Activated CD8-positive, alpha-beta T cell treated with anti-CD3 and anti-CD28 coated beads, Interleukin-2, amount 10 ng/mL, durations not matched to agents 7 days and 5 days (primary cell): ENCODE results near the gene ULBP1. TPM values are rescaled to one million over a fixed set of nuclear protein-coding genes. Genes with fewer than 3 reads are reported as not detected.
A peak's percentile ranks its signal among the peaks of the same experiment; 100 is the strongest.
"Not testable (repeated sequence)": the region's sequence is repeated elsewhere in the genome, so short reads cannot be mapped to it uniquely, and the experiment has no call there.

ENCODE experiments used
- ATAC-seq: fragments of 150-1000 bp; cut with Tn5 transposase; one replicate; pipeline ENCODE4 v1.10.0; 2021; ENCODE audit warnings: moderate library complexity
- CTCF ChIA-PET: fragments of 350-600 bp; sonication (Branson Sonifier 250); formaldehyde crosslinking; loops from one replicate; lab custom pipeline; 2021; ENCODE audit warnings: antibody characterized with exemption; lab: Charles Lee
- POLR2A ChIA-PET: fragments of 350-600 bp; sonication (Branson Sonifier 250); formaldehyde crosslinking; loops from one replicate; lab custom pipeline; 2021; ENCODE audit warnings: antibody characterized with exemption; lab: Charles Lee
- DNase-seq: peaks from one replicate; pipeline ENCODE4 v3.0.0-alpha.2; 2020
- H3K27ac Mint-ChIP-seq: one replicate; pipeline ENCODE4 v1.8.0; 2021; ENCODE audit warnings: mild to moderate bottlenecking, mixed read lengths
- H3K27me3 Mint-ChIP-seq: one replicate; pipeline ENCODE4 v1.8.0; 2021; ENCODE audit warnings: low read depth, mixed read lengths
- H3K36me3 Mint-ChIP-seq: one replicate; pipeline ENCODE4 v1.8.0; 2021; ENCODE audit warnings: low read depth, mixed read lengths
- H3K4me1 Mint-ChIP-seq: one replicate; pipeline ENCODE4 v1.8.0; 2021; ENCODE audit warnings: low read depth, mixed read lengths
- H3K4me3 Mint-ChIP-seq: one replicate; pipeline ENCODE4 v1.8.0; 2021; ENCODE audit warnings: mild to moderate bottlenecking, mixed read lengths
- H3K9me3 Mint-ChIP-seq: one replicate; pipeline ENCODE4 v1.8.0; 2022; ENCODE audit warnings: mixed read lengths; ENCODE audit not compliant: insufficient read depth
- total RNA-seq, 2 experiments: library from RNA; stranded (reverse); gene quantifications; one replicate each; pipeline ENCODE4 v1.2.3, GENCODE V29; 2021

The ULBP1 gene, protein sequence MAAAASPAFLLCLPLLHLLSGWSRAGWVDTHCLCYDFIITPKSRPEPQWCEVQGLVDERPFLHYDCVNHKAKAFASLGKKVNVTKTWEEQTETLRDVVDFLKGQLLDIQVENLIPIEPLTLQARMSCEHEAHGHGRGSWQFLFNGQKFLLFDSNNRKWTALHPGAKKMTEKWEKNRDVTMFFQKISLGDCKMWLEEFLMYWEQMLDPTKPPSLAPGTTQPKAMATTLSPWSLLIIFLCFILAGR
- under 1 TPM; 0.65 to 0.71 TPM for total RNA-seq

DNA sequence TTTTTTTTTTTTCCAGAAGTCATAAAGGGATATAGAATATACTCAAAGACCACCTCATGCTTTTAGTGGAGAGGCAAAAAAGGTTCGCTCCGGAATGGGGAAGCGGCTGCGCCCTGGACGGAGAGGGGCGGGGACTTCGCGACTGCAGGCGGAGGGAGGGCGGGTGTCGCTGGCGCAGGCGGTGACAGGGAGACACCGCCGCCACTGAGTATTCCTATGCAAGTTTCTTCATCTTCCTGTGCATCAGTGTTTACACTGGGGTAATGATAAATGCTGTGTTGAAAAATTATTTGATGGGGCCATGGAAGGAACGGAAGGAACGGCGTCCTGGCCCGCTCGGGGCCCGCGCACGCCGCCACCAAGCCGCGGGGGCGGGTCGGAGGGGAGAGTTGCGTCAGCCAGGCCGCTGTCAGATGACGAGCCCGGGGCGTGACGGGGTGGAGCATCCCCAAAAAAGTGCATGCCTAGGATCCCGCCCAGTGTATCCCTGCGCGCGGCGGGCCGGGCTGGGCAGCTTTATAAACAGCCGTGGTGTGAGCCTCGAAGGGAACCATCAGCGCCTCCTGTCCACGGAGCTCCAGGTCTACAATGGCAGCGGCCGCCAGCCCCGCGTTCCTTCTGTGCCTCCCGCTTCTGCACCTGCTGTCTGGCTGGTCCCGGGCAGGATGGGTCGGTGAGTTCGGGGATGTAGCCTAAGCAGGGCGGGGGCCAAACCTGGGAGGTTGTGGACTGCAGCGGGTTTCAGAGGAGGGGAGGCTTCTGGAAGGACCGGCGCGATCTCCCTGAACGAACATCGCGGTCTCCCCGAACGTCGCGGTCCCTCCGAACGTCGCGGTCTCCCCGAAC lies at the start of gene ULBP1:
Gene ULBP1 (plus strand): TSS at position 482 of the 846 bp plus-strand sequence. CDS start 107 bp downstream, at position 589.
- Mint-ChIP-seq H3K9me3 (no peaks in the 10 kb centered on the region), H3K27ac (peak within 1 kb of the TSS; percentile 88), H3K36me3 (peaks cover 7% of the 10 kb centered on the region), H3K4me1 (peaks cover 31% of the 10 kb centered on the region), H3K4me3 (peak within 1 kb of the TSS; percentile 85), H3K27me3 (peaks cover 71% of the 10 kb centered on the region)
- ChIA-PET CTCF (no interaction called here), POLR2A (no interaction called here)
- DNase-seq: peak; percentile 87
- peak; percentile 81 for ATAC-seq

DNA sequence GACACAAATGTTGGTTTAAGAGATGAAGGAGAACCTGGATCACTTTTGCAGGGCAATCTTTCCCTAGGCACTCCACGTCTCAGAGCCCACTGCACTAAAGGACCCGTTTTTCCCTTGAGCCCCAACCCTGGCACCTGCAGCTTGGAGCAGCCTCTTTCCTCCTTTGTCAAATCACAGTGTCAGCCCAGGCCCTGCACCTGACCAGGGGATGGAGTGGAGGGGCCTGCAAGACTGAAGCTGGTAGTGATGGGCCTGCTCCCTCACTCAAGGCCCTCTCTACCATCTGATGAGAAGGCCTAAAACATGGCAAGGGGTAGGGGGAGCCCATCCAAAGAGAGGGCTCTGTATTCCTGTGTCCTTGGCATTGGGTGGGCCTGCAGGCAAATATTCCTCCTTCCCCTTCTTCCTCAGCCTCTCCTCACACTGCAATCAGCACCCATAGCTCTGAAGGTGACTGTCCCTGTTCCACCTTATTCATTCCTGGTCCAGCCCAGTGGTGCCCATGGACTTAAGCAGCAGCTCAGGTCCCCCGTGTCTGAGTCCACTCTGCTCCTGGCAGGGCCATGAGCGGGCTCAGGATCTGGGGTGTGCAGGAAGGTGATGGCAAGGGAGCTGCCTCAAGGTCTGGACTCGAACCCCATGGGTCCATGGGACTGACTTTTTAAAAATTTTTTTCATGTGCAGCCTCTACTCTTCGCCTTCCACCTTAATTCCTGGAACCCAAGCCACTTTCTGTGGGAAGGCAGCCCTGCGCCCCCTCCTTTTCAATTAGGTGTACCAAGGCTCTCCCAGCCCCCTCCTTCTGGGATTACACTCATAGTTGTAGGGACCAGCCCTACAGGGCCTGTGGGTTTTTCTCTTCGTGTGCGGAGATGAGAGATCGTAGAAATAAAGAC lies 47.5 kb upstream of the ULBP1 start:
- DNase-seq (no peak), ATAC-seq (no peak)
- CTCF ChIA-PET: interaction anchor here (1.2 kb wide), 1 partner anchor 68 kb away, joined by 3 read pairs; no protein-coding TSS in a partner anchor
- Mint-ChIP-seq H3K27me3 (peaks cover 27% of the 10 kb centered on the region), H3K4me1 (no peaks in the 10 kb centered on the region), H3K9me3 (no peaks in the 10 kb centered on the region), H3K4me3 (no peak overlapping the region), H3K27ac (no peak overlapping the region), H3K36me3 (no peaks in the 10 kb centered on the region)
- POLR2A ChIA-PET: no interaction called here

DNA sequence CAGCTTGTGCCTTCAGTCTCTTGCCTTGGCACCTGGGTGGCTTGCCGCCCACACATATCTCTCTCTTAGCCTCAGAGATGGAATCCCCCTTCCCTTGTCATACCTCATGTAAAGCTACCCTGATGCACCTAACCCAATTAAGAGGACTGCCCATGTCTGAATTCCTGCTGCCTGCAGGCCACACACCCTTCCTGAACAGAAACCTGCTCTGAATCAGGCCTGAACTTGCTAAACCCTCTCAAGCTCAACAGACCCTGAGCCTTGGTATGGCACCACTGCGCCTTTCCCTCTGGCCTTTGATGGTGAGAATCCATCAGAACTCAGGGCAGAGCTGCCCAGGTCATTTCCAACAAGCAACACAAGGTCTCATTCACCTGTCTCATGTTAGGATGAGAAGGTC lies 46.1 kb upstream of the ULBP1 start:
- Mint-ChIP-seq H3K27me3 (peaks cover 37% of the 10 kb centered on the region), H3K27ac (no peak overlapping the region), H3K4me1 (peaks cover 4% of the 10 kb centered on the region), H3K36me3 (no peaks in the 10 kb centered on the region), H3K4me3 (no peak overlapping the region), H3K9me3 (no peaks in the 10 kb centered on the region)
- ATAC-seq (no peak), DNase-seq (no peak)
- ChIA-PET POLR2A (no interaction called here), CTCF (interaction anchor here (1.2 kb wide), 1 partner anchor 12 kb away, joined by 3 read pairs; no protein-coding TSS in a partner anchor)

DNA sequence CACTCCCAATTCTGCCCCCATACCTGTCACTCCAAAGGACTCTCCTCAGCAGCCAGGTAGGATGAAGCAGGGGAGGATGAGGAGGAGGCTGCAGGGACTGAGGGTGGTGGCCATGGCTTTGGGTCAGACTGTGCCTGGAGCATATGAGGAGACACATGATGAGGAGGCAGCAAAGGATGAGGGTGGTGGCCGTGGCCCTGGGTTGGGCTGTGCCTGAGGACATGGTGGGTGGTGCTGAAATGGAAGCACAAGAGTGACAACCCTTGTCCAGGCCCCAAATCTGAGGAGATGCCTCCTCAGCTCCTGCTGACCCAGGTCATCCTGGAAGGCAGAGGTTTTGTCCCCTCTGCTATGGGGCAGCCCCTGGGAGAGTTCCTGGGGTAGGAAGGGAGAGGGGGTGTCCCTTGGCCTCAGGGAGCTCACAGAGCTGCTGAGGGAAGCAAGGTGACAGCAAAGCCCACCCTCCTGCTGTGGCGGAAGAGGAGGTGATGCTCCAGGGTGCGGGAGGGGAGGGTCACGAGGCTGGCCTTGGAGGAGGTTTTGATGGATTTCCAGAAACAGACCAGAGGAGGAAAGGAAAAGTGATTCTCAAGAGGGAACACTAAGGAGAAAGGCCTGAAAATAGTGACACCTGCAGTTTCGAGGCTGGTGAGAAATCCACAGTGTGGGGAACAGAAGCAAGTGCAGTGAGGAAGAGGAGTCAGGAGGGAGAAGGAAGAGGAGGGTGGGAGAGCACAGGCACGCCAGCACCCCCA lies 45.4 kb upstream of the ULBP1 start:
- H3K4me1 Mint-ChIP-seq: peaks cover 10% of the 10 kb centered on the region
- peaks cover 41% of the 10 kb centered on the region for H3K27me3 Mint-ChIP-seq
- H3K27ac Mint-ChIP-seq: no peak overlapping the region
- no peak overlapping the region for H3K4me3 Mint-ChIP-seq
- ATAC-seq: no peak
- H3K9me3 Mint-ChIP-seq: no peaks in the 10 kb centered on the region
- ChIA-PET CTCF (interaction anchor here (1.2 kb wide), 1 partner anchor 13 kb away, joined by 3 read pairs; no protein-coding TSS in a partner anchor), POLR2A (no interaction called here)
- no peaks in the 10 kb centered on the region for H3K36me3 Mint-ChIP-seq
- no peak for DNase-seq

DNA sequence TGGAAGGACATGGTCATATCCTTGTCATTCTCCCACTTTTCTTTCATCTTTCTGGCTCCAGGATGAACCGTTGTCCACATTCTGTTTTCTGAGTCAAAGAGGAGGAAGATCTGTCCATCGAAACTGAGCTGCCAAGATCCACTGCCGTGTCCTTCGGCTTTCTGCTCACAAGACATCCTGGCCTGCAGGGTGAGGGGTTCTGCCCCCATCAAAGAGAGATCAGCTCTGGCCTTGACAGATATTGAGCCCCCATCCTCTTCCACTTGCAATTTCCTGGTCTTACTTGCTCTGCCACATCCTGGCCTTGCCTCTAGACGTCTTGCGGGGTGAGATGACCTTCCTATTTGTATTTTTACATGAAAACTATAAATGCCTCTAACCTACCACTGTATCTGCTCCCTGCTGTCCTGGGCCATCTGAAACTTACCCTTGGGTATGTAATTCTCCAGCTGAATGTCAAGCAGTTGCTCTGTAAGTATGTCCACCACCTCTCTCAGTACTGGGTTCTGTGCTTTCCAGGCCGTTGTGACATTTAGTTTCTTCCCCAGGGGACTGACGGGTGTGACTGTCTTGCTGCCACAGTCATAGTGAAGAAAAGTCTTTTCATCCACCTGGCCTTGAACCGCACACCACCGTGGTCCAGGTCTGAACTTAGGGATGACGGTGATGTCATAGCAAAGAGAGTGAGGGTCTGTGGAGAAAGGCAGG lies 44.5 kb upstream of the ULBP1 start:
- CTCF ChIA-PET: interaction anchor here (0.6 kb wide), 1 partner anchor 989 kb away, joined by 3 read pairs; no protein-coding TSS in a partner anchor
- DNase-seq, H3K9me3 Mint-ChIP-seq, H3K36me3 Mint-ChIP-seq, ATAC-seq, H3K27ac Mint-ChIP-seq, POLR2A ChIA-PET, H3K4me3 Mint-ChIP-seq: not testable (repeated sequence)
- Mint-ChIP-seq H3K4me1 (peaks cover 18% of the 10 kb centered on the region), H3K27me3 (peaks cover 46% of the 10 kb centered on the region)

DNA sequence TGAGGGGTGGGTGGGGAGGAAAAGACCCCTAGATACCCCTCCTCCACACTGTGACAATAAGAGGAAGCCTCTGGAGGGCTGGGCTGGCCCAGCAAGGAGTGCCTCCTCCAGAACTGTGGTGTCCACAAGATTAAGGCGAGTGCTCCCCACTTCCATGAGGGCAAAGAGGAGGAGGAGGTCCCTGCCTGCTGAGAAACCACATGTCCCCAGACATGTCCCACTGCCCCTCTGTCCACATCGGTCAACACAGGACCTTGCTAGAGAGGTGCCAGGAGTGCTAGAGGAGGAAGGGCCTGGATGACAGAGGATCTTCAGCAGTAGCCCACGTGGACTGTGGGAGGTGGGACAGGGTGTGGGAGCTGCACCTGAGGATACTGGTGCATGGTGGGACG lies 43.9 kb upstream of the ULBP1 start:
- POLR2A ChIA-PET: no interaction called here
- ATAC-seq (no peak), DNase-seq (no peak)
- Mint-ChIP-seq H3K27me3 (peaks cover 49% of the 10 kb centered on the region), H3K4me3 (no peak overlapping the region), H3K27ac (no peak overlapping the region), H3K9me3 (no peaks in the 10 kb centered on the region), H3K4me1 (peaks cover 19% of the 10 kb centered on the region), H3K36me3 (no peaks in the 10 kb centered on the region)
- CTCF ChIA-PET: no interaction called here

DNA sequence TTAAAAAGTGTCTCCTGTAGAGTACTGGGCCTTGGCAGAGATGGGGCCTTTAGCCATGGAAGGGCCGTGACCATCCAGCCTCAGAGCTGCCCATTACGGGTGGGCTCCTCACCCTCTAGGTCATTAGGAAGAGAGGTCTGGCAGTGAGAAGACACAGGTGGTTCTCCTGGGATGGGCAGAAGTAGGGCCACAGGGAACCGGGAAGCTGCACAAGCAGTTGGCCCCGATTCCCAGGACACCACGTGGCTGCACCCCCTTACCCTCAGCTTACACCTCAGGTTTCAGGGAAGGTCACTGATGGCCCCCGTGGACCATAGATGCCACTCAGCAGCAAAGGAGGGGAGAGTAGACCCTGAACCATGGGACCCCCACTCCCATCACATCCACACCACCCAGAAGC lies 42.4 kb upstream of the ULBP1 start:
- no peak for DNase-seq
- H3K4me1 Mint-ChIP-seq: peaks cover 28% of the 10 kb centered on the region
- no peak overlapping the region for H3K4me3 Mint-ChIP-seq
- peaks cover 56% of the 10 kb centered on the region for H3K27me3 Mint-ChIP-seq
- H3K36me3 Mint-ChIP-seq: no peaks in the 10 kb centered on the region
- POLR2A ChIA-PET: no interaction called here
- H3K9me3 Mint-ChIP-seq: no peaks in the 10 kb centered on the region
- no peak overlapping the region for H3K27ac Mint-ChIP-seq
- ATAC-seq: no peak
- CTCF ChIA-PET: no interaction called here

DNA sequence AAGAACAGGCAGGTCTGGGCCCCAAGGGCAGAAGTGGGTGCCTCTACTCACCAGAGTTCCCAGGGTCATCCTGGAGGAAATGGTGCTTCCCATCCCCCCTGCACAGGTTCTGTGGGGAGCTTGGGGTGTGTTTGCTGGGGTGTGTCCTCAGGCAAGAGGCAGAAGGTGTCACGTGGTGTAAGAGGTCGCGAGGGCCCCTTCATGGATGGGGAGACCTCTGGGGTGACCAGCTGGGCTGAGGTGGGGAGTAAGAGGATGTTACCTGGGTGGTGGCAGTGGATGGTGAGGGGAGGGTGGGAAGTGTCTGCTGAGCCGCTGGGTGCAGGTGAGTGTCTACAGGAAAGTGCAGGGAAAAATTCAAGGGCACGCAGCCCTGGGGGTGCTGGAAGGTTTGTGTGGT lies 41.7 kb upstream of the ULBP1 start:
- ATAC-seq, H3K9me3 Mint-ChIP-seq, H3K36me3 Mint-ChIP-seq, CTCF ChIA-PET, DNase-seq, H3K27ac Mint-ChIP-seq, POLR2A ChIA-PET, H3K4me3 Mint-ChIP-seq: not testable (repeated sequence)
- Mint-ChIP-seq H3K27me3 (peaks cover 59% of the 10 kb centered on the region), H3K4me1 (peaks cover 30% of the 10 kb centered on the region)

DNA sequence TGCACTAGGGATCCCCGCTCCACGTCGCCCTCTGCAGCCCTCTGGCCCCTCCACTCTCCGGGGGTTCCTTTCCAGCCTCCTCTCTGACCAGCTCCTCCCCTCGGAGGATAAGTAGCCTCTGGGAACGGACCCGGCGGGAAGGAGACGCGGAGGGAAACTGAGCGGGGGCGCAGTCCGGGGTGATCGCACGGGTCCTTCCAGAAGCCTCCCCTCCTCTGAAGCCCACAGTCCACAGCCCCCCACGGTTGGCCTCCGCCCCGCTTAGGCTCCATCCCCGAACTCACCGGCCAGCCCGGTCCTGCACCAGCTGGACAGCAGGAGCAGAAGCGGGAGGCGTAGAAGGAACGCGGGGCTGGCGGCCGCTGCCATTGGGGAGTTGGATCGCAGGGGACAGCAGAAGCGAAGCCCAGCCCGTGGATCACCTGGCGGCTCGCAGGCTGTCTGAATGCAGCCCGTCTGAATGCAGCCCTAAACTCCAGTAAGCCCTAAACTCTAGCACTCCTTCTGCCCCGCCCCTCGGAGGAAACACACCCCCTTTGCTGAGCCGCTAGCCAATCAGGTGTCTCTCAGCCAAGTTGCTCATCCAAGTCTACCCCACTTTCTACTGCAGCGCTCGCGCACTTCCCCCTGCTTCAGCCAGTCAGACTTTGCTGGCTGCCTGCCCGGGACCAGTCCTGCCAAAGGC lies 41.0 kb upstream of the ULBP1 start, which contains the start of gene RAET1G:
Gene RAET1G (minus strand): TSS at position 480 of the 685 bp plus-strand sequence. CDS start 111 bp downstream, at position 369.
- no peak within 1 kb of the TSS for H3K27ac Mint-ChIP-seq
- ATAC-seq: peak; percentile 93
- peak within 1 kb of the TSS; percentile 71 for H3K4me3 Mint-ChIP-seq
- peaks cover 66% of the 10 kb centered on the region for H3K27me3 Mint-ChIP-seq
- DNase-seq: peak; percentile 87
- CTCF ChIA-PET: interaction anchor here (2.8 kb wide), 1 partner anchor 82 kb away, joined by 12 read pairs; no protein-coding TSS in a partner anchor
- H3K4me1 Mint-ChIP-seq: peaks cover 30% of the 10 kb centered on the region
- no peaks in the 10 kb centered on the region for H3K36me3 Mint-ChIP-seq
- POLR2A ChIA-PET: no interaction called here
- no peaks in the 10 kb centered on the region for H3K9me3 Mint-ChIP-seq
